ENCODE results near the gene BBOF1. TPM values are rescaled to one million over a fixed set of nuclear protein-coding genes. Genes with fewer than 3 reads are reported as not detected.

The BBOF1 gene
- total RNA-seq, 6 experiments from 2014 or later = 0.81 to 3.3 (median 1.3) TPM

GRCh38 chr14:74049876-74050495 is 30.8 kb downstream of the BBOF1 start:
- no peak for ATAC-seq
- intact Hi-C loops (cut with DNase I) = no loop called here
- WGBS (ENCODE audit: insufficient coverage, low coverage, low lambda C conversion rate, missing lambda C conversion rate) = 41% methylated on average over 3 of the region's 3 CpGs

GRCh38 chr14:74062809-74063150 is 43.6 kb downstream of the BBOF1 start:
- ATAC-seq (peak; percentile 42 to 93 (median 80)), DNase-seq (no peak)
- Histone ChIP-seq H3K36me3 (peaks cover 0 to 99% (median 49%) of the 10 kb centered on the region in 4 donors), H3K27ac (peak overlapping the region in 1 of 3 donors; percentile 4), H3K4me1 (peaks cover 0 to 8% (median 0%) of the 10 kb centered on the region in 4 donors), H3K4me3 (no peak overlapping the region), H3K27me3 (no peaks in the 10 kb centered on the region), H3K9me3 (no peaks in the 10 kb centered on the region)
- TF ChIP-seq CTCF (IDR thresholded peaks at IDR 0.05) (no peak), POLR2A (IDR thresholded peaks at IDR 0.05) (no peak)
- whole genome bisulfite sequencing (ENCODE audit: insufficient coverage, low coverage, low lambda C conversion rate, missing lambda C conversion rate) = 70% methylated on average over 2 of the region's 2 CpGs
- intact Hi-C loops (cut with DNase I) = no loop called here

More at GRCh38 chr14:74049876-74050495, 30.8 kb downstream of the BBOF1 start:
- Histone ChIP-seq H3K9me3 (no peaks in the 10 kb centered on the region), H3K27ac (no peak overlapping the region), H3K36me3 (no peaks in the 10 kb centered on the region), H3K4me3 (no peak overlapping the region), H3K27me3 (no peaks in the 10 kb centered on the region), H3K4me1 (no peaks in the 10 kb centered on the region)
- no peak for TF ChIP-seq POLR2A (IDR thresholded peaks at IDR 0.05)
- no peak for TF ChIP-seq CTCF (IDR thresholded peaks at IDR 0.05)
- DNase-seq = no peak

GRCh38 chr14:74064426-74064825 is 45.3 kb downstream of the BBOF1 start:
- H3K4me1 ChIP-seq = peaks cover 0 to 8% (median 0%) of the 10 kb centered on the region in 4 donors
- no peak overlapping the region for H3K27ac ChIP-seq
- intact Hi-C loops (cut with DNase I) = no loop called here
- no peak for DNase-seq
- no peak for ATAC-seq
- H3K4me3 ChIP-seq = no peak overlapping the region
- H3K36me3 ChIP-seq = peaks cover 0 to 99% (median 48%) of the 10 kb centered on the region in 4 donors
- no peaks in the 10 kb centered on the region for H3K27me3 ChIP-seq
- TF ChIP-seq POLR2A (IDR thresholded peaks at IDR 0.05) (no peak), CTCF (IDR thresholded peaks at IDR 0.05) (no peak)
- no peaks in the 10 kb centered on the region for H3K9me3 ChIP-seq

DNA sequence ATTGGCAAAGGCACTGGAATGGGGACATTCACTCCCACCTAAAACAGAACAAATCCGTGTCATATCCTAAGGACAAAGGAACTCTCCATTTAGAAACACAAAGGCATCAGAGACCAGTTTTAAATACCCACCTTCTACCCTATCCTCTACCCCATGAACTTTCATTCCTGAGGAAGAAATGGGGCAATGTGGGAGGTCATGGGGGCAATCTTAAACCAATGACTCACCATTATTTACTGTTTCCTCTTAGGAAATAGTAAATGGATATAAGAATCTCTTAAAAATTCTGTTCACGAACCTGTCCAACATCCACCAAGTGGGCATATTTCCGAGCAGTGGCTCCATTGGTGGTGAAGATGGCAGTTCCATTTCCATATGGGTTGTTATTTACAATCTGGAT is 45.7 kb downstream of the BBOF1 start:
- Histone ChIP-seq H3K4me1 (peaks cover 0 to 8% (median 0%) of the 10 kb centered on the region in 4 donors), H3K9me3 (no peaks in the 10 kb centered on the region), H3K27me3 (no peaks in the 10 kb centered on the region), H3K36me3 (peaks cover 0 to 99% (median 45%) of the 10 kb centered on the region in 4 donors), H3K4me3 (no peak overlapping the region), H3K27ac (no peak overlapping the region)
- intact Hi-C loops (cut with DNase I) = no loop called here
- TF ChIP-seq CTCF (IDR thresholded peaks at IDR 0.05) = no peak
- TF ChIP-seq POLR2A (IDR thresholded peaks at IDR 0.05) = no peak
- WGBS (ENCODE audit: insufficient coverage, low coverage, low lambda C conversion rate, missing lambda C conversion rate) = 84% methylated on average over 3 of the region's 3 CpGs
- ATAC-seq (no peak), DNase-seq (no peak)

Data from right lobe of liver (tissue), 6 donors.